NCI-H2029 (cell line): ENCODE measurements around the gene GALNT11.

ENCODE experiments used
- DNase-seq: peaks from one replicate; lab custom pipeline; 2025; lab: John Stamatoyannopoulos, UW

GALNT11 gene

GRCh38 chr7:152149363-152149762, 123.9 kb downstream of the GALNT11 start:
- DNase-seq: no peak

GRCh38 chr7:152152267-152152666, 126.8 kb downstream of the GALNT11 start:
- DNase-seq: no peak

DNA sequence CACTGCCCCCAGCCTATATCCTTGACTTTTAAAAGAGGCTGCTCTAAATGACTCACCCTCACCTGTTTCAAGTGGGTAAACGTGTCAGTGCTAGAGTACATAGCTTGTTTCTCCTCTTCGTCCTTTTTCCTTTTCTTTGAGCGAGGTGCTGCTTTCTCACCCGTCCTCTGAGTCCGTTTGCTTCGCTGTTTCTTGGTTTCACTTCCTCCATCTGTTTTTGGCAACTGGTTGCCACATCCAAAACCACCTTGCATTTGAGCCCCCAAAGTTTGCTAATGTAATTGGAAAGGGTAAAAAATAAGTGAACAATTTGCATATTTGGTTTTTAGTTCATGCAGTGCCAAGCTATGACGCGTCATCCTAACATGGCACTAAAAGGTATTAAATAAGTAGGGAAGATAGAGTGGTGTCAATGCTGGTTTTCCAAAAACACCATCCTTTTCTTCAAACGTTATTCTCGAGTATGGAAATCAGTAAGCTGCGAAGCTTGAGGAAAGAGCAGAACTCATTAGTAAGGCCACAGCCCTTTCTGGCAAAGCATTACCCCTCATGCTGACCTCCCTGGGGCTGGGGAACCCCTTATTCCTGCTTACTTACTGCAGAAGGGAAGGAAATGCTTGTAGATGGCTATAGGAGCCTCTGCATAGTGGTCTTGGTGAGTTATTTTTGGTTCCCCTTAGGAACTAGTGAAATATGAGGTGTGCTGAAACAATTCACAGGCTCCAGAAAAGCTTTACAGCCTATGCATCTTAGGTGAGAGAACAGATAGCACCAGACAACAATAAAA, 133.5 kb downstream of the GALNT11 start:
- no peak for DNase-seq

DNA sequence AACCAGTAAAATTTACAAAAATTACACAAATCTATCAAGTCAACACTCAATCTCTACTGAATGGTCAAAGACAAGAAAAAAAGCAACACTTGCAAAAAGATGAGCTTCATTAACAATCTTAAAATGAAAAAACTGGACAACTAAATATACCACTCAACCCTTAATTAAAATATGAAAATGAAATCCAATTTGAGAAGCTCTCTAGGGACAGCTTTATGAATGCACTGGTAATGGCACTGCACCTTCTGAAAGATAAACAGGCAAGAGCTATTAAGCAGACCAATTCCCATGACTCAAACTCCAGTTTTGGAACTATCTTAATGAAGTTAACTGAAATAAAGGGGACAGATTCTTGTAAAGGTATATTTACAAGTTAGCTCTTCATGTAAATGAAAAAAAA, 135.7 kb downstream of the GALNT11 start:
- no peak for DNase-seq

DNA sequence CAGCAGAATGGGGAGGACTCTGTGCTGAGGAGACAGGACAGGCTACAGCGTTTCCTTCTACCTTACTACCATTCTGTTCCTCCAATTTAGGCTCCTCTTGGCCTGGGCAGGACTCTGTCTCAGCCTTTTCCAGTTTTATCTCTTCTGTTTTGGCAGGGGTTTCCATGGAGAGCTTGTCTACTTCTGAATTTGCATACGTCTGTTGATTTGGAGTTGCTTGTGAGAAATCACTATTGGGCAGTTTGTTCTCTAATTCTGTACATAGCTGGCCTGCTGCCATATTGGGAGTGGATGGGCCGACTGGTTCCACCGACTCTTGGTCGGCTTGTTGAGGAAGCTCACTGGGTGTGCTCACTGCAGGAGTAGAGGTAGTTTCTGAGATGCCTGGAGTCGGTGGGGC, 136.8 kb downstream of the GALNT11 start:
- DNase-seq: no peak
